Calu3 (cell line): ENCODE results near the gene SSBP3. TPM values are rescaled to one million over a fixed set of nuclear protein-coding genes. Genes with fewer than 3 reads are reported as not detected.
A peak's percentile ranks its signal among the peaks of the same experiment; 100 is the strongest.

Experiments
- BruUV-seq: library from RNA; stranded (reverse); fragments of 400-500 nt; replicated peaks from 2 replicates; lab custom pipeline; 2021; lab: Mats Ljungman, UMichigan
- CTCF ChIA-PET: fragments of 300-600 bp; sonication (Branson Sonifier 250); formaldehyde crosslinking; loops from one replicate; lab custom pipeline; 2022; ENCODE audit warnings: antibody characterized with exemption; lab: Charles Lee
- DNase-seq: peaks from one replicate; pipeline ENCODE4 v3.0.0; 2022
- H3K27ac Mint-ChIP-seq: one replicate; pipeline ENCODE4 v1.8.0; 2022; ENCODE audit warnings: mixed read lengths; ENCODE audit not compliant: unreplicated experiment
- H3K27me3 Mint-ChIP-seq: one replicate; pipeline ENCODE4 v1.8.0; 2022; ENCODE audit warnings: mixed read lengths; ENCODE audit not compliant: unreplicated experiment
- H3K36me3 Mint-ChIP-seq: one replicate; pipeline ENCODE4 v1.8.0; 2022; ENCODE audit warnings: mild to moderate bottlenecking, moderate library complexity, mixed read lengths; ENCODE audit not compliant: insufficient read depth, unreplicated experiment
- H3K4me1 Mint-ChIP-seq: one replicate; pipeline ENCODE4 v1.8.0; 2022; ENCODE audit warnings: mild to moderate bottlenecking, low read depth, mixed read lengths; ENCODE audit not compliant: unreplicated experiment
- H3K4me3 Mint-ChIP-seq: one replicate; pipeline ENCODE4 v1.8.0; 2022; ENCODE audit warnings: mild to moderate bottlenecking, low read depth, moderate library complexity, mixed read lengths; ENCODE audit not compliant: unreplicated experiment
- H3K9me3 Mint-ChIP-seq: one replicate; pipeline ENCODE4 v1.8.0; 2022; ENCODE audit warnings: low read depth, mixed read lengths; ENCODE audit not compliant: unreplicated experiment
- intact Hi-C: fragments of 100-400 bp; cut with micrococcal nuclease; formaldehyde crosslinking; loops from one replicate; pipeline ENCODE4 v1.10.0; 2022; ENCODE audit not compliant: unreplicated experiment
- total RNA-seq: library from RNA; stranded (reverse); gene quantifications from 2 replicates; pipeline ENCODE4 v1.2.3, GENCODE V29; 2022
- TF ChIP-seq, protein P1 (sequence below): fragments of 200-600 bp; IDR thresholded peaks from one replicate; pipeline ENCODE4 v1.8.0; 2022; ENCODE audit warnings: antibody characterized with exemption; ENCODE audit not compliant: unreplicated experiment

SSBP3 gene
- total RNA-seq, 1 experiment from 2014 or later: 16.6 TPM

DNA sequence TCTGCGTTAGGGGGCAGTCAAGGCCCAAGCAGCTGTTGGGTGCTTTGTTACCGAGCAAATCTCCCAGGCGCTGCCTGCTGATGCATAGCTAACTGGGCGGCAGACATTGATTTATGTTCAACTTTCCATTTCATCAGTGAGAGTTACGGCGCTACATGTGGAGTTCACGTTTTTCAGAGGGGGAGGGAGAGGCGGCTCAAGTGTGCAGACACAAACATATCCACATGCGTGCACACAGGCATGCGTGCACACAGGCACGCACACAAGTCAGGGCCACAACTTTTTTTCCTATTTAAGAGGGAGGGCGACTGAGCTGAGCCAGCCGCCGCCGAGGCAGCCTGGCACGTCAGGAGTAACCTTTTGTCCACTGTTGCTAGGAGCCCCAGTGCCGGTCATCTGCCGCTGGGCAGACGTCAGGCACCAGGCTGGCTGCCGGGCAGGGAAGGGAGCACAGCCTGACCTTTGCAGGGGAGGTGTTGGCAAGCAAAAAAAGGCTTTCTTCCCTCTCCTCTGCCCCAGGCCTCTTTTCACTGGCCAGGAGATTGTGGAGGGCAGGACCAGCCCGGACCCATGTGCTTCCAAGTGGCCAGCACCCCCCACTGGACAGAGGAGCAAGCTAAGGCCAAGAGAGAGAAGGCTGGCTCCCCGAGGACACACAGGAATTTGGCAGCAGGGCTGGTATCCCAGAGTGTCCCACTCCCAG, 133.0 kb downstream of the SSBP3 start:
- CTCF ChIA-PET: interaction anchor here (0.5 to 1.5 kb wide), 6 partner anchors 25 to 739 kb away, joined by 3 to 14 read pairs (median 4); no protein-coding TSS in a partner anchor
- Mint-ChIP-seq H3K4me3 (peak overlapping the region; percentile 52), H3K27me3 (no peaks in the 10 kb centered on the region), H3K27ac (peak overlapping the region; percentile 45), H3K9me3 (no peaks in the 10 kb centered on the region), H3K4me1 (peaks cover 11% of the 10 kb centered on the region), H3K36me3 (no peaks in the 10 kb centered on the region)
- DNase-seq: peak; percentile 67
- BruUV-seq: no TSS peak
- intact Hi-C loops: no loop called here
- TF ChIP-seq, protein P1, sequence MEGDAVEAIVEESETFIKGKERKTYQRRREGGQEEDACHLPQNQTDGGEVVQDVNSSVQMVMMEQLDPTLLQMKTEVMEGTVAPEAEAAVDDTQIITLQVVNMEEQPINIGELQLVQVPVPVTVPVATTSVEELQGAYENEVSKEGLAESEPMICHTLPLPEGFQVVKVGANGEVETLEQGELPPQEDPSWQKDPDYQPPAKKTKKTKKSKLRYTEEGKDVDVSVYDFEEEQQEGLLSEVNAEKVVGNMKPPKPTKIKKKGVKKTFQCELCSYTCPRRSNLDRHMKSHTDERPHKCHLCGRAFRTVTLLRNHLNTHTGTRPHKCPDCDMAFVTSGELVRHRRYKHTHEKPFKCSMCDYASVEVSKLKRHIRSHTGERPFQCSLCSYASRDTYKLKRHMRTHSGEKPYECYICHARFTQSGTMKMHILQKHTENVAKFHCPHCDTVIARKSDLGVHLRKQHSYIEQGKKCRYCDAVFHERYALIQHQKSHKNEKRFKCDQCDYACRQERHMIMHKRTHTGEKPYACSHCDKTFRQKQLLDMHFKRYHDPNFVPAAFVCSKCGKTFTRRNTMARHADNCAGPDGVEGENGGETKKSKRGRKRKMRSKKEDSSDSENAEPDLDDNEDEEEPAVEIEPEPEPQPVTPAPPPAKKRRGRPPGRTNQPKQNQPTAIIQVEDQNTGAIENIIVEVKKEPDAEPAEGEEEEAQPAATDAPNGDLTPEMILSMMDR: peak; percentile 60

DNA sequence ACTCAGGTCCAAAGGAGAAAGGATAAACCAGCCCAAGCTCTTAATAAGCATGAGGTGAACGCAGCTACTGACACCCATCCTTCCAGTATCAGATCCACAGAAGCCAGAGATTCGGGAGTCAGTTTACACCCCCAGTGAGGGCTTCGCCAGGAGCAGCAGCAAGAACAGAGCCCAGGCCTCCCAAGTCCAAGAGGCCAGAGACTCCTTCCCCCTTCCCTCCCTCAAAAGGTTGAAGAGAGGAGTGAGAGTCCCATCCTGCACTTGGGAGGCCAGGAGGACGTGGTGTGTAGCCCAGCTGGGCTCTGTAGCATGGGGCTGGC, 133.5 kb downstream of the SSBP3 start:
- CTCF ChIA-PET: interaction anchor here (0.5 to 1.4 kb wide), 6 partner anchors 70 to 738 kb away, joined by 3 to 14 read pairs (median 4); no protein-coding TSS in a partner anchor
- H3K9me3 Mint-ChIP-seq: no peaks in the 10 kb centered on the region
- DNase-seq: no peak
- H3K4me3 Mint-ChIP-seq: peak overlapping the region; percentile 52
- BruUV-seq: no TSS peak
- intact Hi-C loops: no loop called here
- H3K36me3 Mint-ChIP-seq: no peaks in the 10 kb centered on the region
- H3K4me1 Mint-ChIP-seq: peaks cover 11% of the 10 kb centered on the region
- TF ChIP-seq, protein P1: no peak
- no peak overlapping the region for H3K27ac Mint-ChIP-seq
- H3K27me3 Mint-ChIP-seq: peaks cover under 1% of the 10 kb centered on the region

DNA sequence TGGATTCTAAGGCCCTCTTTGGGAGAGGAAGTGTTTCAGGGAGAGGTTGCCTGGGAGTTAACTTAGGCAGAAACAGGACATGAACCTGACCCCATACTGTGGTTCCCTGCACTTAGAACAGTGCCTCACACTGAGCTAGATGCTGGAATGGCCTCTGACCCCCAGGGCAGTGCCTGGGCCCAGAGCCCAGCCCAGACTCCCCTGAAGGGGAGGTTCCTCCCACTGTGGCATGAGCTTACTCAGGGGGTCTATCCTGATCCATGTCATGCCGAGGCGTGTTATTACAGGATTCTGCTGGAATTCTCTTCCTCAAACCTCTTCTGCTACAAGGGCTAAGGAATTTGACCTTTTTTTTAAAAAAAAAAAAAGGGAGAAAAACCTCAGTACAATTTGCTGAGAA, 134.1 kb downstream of the SSBP3 start:
- TF ChIP-seq, protein P1: no peak
- Mint-ChIP-seq H3K36me3 (no peaks in the 10 kb centered on the region), H3K4me3 (no peak overlapping the region), H3K9me3 (no peaks in the 10 kb centered on the region), H3K4me1 (peaks cover 11% of the 10 kb centered on the region), H3K27ac (no peak overlapping the region), H3K27me3 (peaks cover 6% of the 10 kb centered on the region)
- CTCF ChIA-PET: interaction anchor here (0.7 to 1.4 kb wide), 2 partner anchors 71 to 216 kb away, joined by 3 to 5 read pairs; no protein-coding TSS in a partner anchor
- BruUV-seq: no TSS peak
- intact Hi-C loops: no loop called here
- DNase-seq: no peak

DNA sequence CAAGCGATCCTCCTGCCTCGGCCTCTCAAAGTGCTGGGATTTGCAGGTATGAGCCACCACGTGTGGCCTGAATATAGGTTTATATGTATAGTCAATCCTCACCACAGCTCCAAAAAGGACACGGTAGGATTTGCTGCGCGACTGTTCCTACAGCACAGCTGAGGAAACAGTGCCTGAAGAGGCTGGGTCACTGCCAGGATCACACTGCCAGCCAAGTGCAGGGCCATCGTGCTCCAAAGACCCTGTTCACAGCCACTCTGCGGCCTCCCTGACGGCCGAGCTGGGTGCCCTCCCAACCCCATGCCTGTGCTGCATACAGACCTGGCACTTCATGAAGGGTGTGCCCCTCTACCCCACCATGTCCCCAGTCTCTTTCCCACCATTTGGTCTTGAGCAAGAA, 134.9 kb downstream of the SSBP3 start:
- Mint-ChIP-seq H3K9me3 (no peaks in the 10 kb centered on the region), H3K27me3 (peaks cover 11% of the 10 kb centered on the region), H3K4me3 (no peak overlapping the region), H3K36me3 (no peaks in the 10 kb centered on the region), H3K4me1 (peaks cover 11% of the 10 kb centered on the region), H3K27ac (no peak overlapping the region)
- no TSS peak for BruUV-seq
- no peak for DNase-seq
- CTCF ChIA-PET: no interaction called here
- TF ChIP-seq, protein P1: no peak
- intact Hi-C loops: no loop called here
